Right lobe of liver (tissue), 4 donors: ENCODE results near the gene SLC16A4.

Experiments
- CTCF ChIP-seq, 4 donors: fragments of 200-600 bp in 3 of 4; fragments of 450-650 bp in 1 of 4; IDR thresholded peaks; one replicate each; pipeline versions ENCODE4 v1.5.1 to v1.8.0; 2016 to 2022; ENCODE audit warnings: antibody characterized with exemption in 4 of 4, mild to moderate bottlenecking in 2 of 4
- POLR2A ChIP-seq: fragments of 450-650 bp; IDR thresholded peaks from one replicate; pipeline ENCODE4 v1.6.1; 2017; ENCODE audit warnings: antibody characterized with exemption, mild to moderate bottlenecking
- donor health status: DM: no; HTN: no; CAD: no.
- donor health status: DM: no; HTN: no; CAD: no.
- donor health status: DM: no; HTN: yes; CAD: no.

DNA sequence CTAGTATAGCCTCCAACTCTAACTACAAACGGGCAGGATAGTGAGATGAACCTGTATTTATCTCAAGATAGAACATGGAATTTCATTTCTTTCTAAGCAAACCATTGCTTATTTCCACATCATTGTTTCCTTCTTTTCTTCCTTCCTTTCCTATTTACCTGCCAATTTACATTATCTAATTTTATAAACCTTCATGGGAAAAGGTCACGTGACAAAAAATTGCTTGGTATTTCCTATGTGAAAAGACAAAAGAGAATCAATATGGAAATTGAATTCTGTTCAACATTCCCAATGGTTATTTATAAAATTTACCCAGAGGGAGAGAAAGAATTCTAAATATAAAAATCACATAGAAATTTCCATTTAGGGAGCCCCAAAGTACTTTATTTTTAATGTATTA, 74.1 kb downstream of the SLC16A4 start:
- no peak for TF ChIP-seq CTCF (IDR thresholded peaks at IDR 0.05)
- no peak for TF ChIP-seq POLR2A
